OCI-LY7 (cell line): ENCODE data around the gene SHMT2.

Experiments
- CTCF ChIP-seq: fragments of 200-600 bp; sonication (generic); conservative IDR thresholded peaks from 2 replicates; pipeline ENCODE4 v1.5.1; 2014; ENCODE audit warnings: mild to moderate bottlenecking, antibody characterized with exemption, low read length, moderate library complexity, mixed read lengths
- EZH2phosphoT487 ChIP-seq: fragments of 200-600 bp; sonication (generic); IDR thresholded peaks from 2 replicates; pipeline ENCODE4 v1.6.1; 2018; ENCODE audit warnings: low read depth, borderline replicate concordance, mild to moderate bottlenecking, mixed run types, antibody characterized with exemption, low read length, moderate library complexity, mixed read lengths

- TF ChIP-seq EZH2phosphoT487 (no peak), CTCF (no peak)
These were observed 28.3 kb upstream of the SHMT2 start for GRCh38 chr12:57201219-57201618.
